ENCODE results near the gene SQSTM1.
"Not testable (repeated sequence)": the region's sequence is repeated elsewhere in the genome, so short reads cannot be mapped to it uniquely, and the experiment has no call there.

The SQSTM1 gene
- total RNA-seq = 417 reads per million, percentile 97 among the genes with 10 or more reads in this experiment

DNA sequence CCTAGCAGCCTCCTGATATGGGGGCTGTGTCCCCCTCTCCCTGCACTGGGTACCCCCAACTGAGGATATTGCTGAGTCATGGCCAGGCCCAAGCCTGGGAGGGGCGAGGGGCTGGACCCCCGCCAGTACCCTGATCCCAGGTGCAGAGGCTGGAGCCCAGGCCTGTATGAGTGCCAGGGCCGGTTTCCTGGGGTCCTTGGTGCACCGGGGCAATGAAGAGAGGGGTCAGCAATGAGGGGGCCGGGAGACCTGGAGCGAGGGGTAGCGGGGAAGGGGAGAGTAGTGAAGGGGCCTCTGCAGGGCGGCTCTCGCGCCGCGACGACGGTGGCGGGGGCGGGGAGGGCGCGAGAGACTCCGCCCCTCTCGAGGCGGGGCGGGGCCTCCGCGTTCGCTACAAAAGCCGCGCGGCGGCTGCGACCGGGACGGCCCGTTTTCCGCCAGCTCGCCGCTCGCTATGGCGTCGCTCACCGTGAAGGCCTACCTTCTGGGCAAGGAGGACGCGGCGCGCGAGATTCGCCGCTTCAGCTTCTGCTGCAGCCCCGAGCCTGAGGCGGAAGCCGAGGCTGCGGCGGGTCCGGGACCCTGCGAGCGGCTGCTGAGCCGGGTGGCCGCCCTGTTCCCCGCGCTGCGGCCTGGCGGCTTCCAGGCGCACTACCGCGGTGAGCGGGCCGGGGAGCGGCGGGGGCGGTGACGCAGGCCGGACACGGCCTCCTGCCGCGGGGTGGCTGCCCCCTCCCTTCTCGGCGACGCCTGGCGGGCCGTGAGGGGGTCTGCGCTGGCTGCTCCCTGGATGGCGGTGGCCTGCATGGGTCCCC, at the start of gene SQSTM1:
Gene SQSTM1, plus strand, starts transcription at position 423 of the 815 bp plus-strand sequence. Its CDS starts 32 bp downstream, at position 455.
- DNase-seq = peak; percentile 76

GRCh38 chr5:179771311-179771895, 49.3 kb upstream of the SQSTM1 start:
- DNase-seq = no peak

DNA sequence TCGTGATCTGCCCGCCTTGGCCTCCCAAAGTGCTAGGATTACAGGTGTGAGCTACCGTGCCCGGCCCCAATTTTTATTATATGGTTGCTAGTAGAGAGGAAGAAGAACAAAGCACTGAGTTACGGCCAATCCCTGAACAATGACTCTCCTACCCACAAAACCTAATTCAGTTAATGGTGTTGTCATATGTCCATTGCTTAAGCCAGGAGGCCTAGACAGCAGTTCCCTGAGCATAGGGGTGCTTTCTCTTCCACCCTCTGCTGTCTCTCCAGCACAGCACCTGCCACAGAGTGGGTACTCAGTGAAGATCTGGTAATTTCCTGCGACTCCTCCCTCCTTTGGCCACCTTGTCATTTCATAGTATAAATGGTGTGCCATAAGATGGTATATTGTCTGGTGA, 48.4 kb upstream of the SQSTM1 start:
- no peak for DNase-seq

- DNase-seq = no peak
These were observed 47.0 kb upstream of the SQSTM1 start for GRCh38 chr5:179773686-179774040.

DNA sequence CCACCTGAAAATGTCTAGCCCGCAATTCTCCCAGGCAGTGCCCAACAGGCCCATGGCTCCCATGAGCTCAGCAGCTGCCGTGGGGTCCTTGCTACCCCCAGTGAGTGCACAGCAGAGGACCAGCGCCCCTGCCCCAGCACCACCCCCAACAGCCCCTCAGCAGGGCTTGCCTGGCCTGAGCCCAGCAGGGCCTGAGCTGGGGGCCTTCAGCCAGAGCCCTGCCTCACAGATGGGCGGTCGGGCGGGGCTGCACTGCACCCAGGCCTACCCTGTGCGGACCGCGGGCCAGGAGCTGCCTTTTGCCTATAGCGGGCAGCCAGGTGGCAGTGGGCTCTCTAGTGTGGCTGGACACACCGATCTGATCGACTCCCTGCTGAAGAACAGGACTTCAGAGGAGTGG, 46.3 kb upstream of the SQSTM1 start:
- no peak for DNase-seq

DNA sequence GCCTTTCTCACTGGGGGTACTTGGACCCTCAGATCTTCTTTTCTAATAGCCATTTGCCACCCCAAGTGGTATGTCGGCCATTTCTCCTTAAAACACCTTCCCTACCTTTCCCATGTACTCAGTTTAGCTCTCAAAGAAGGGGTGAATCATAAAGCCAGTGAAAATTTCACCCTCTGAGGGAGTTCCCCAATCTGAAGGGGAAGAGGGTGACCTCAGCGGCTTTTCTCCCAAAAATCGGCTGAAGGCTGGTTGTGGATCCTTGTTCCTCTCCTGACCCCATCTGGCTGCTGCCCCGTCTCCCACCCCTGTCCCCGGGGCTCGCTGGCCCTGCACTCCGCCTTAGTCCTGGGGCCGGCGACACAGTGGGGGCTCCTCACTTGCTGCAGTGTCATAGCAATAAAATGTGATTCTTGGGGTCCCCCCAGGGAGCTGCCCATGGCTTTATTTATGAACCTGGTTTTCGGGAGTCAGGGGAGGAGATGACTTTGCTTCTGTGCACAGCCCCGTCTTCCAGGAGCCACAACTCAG, 44.2 kb upstream of the SQSTM1 start:
- DNase-seq = no peak

DNA sequence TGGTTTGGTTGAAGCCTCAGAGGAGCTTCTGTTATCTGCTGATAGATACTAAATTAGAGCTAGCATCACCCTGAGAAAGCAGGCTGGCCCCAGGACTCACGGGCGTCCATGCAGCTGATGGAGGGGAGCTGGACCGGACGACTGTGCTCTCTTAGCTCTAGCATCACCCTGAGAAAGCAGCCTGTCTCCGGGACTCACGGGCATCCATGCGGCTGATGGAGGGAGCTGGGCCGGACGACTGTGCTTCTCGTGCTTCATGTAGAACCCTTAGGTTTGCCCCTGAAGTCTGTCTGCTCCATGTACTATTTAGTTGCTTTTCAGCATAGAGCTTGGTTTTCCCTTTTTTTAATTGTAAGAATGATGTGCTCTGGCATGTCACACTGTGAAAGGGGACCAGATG, 43.2 kb upstream of the SQSTM1 start:
- DNase-seq = no peak

DNA sequence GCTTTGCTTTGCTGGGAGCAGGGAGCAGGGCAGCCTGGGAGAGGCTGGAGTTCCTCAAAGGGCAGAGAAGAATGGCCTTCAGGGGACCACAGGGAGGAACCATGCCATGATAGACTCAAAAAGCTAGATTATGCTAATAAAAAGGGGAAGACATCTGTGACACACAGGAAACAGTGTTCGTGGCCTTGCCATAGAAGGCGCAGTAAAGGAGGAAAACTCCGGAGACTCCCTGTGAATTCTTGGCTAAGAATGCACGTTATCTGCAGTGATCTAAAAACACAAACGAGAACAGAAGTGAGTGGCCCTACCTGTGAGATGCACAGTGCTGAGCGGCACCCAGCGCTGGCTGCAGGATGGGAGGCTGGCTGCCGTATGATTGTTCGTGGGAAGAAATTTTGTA, 42.8 kb upstream of the SQSTM1 start:
- DNase-seq = no peak

DNA sequence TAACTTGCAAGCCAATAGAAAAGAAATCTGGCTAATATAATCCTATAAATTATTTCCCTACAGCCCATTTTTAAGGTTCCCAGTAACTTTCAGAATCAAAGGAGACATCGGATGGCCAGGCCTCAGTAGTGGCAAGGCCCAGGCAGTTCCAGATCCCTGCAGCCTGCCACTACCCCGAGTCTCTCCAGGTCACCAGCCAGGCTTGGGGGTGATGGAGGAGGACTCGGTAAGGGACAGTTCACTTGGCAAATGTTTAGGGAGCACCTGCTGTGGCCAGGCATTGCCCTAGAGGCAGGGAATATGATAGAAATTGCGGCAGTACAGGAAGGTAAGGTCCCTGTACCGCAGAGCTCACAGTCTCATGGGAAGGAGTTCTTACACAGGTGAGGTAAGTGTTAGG, 42.1 kb upstream of the SQSTM1 start:
- DNase-seq = no peak

- no peak for DNase-seq
These were observed 40.9 kb upstream of the SQSTM1 start for GRCh38 chr5:179779826-179780225.

GRCh38 chr5:179780362-179780761, 40.3 kb upstream of the SQSTM1 start:
- DNase-seq = no peak

- no peak for DNase-seq
These were observed 38.9 kb upstream of the SQSTM1 start for GRCh38 chr5:179781846-179782245.

GRCh38 chr5:179783128-179783527, 37.6 kb upstream of the SQSTM1 start:
- DNase-seq = no peak

DNA sequence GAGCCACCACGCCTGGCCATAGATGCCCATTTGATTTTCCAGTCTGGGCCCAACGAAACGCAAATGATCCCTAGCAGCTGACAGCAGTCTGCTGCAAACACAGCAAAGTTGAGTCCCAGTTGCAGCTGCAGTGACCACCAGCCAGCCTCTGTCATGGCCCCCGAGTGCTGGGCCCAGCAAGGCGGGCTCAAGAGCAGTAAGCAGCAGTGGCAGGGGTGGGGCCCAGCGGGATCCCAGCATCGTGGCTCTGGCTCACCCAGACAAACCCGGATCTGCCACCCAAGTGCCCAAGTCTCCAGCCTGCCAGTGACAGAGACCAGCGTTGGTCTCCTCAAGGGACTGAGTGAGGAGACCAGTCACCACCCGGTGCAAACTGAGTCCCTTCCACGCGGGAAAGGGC, 33.8 kb upstream of the SQSTM1 start:
- no peak for DNase-seq

GRCh38 chr5:179788193-179788854, 32.4 kb upstream of the SQSTM1 start:
- DNase-seq = no peak

DNA sequence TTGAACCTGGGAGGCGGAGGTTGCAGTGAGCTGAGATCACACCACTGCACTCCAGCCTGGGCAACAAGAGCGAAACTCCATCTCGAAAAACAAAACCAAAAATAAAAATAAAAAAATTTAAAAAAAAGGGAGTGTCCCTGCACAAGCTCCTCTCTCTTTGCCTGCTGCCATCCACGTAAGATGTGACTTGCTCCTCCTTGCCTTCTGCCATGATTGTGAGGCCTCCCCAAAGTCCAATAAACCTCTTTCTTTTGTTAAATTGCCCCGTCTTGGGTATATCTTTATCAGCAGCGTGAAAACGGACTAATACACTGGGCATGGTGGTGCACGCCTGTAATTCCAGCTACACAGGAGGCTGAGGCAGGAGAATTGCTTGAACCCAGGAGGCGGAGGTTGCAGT, 31.4 kb upstream of the SQSTM1 start:
- DNase-seq = not testable (repeated sequence)

GRCh38 chr5:179791881-179792611, 28.7 kb upstream of the SQSTM1 start:
- no peak for DNase-seq

DNA sequence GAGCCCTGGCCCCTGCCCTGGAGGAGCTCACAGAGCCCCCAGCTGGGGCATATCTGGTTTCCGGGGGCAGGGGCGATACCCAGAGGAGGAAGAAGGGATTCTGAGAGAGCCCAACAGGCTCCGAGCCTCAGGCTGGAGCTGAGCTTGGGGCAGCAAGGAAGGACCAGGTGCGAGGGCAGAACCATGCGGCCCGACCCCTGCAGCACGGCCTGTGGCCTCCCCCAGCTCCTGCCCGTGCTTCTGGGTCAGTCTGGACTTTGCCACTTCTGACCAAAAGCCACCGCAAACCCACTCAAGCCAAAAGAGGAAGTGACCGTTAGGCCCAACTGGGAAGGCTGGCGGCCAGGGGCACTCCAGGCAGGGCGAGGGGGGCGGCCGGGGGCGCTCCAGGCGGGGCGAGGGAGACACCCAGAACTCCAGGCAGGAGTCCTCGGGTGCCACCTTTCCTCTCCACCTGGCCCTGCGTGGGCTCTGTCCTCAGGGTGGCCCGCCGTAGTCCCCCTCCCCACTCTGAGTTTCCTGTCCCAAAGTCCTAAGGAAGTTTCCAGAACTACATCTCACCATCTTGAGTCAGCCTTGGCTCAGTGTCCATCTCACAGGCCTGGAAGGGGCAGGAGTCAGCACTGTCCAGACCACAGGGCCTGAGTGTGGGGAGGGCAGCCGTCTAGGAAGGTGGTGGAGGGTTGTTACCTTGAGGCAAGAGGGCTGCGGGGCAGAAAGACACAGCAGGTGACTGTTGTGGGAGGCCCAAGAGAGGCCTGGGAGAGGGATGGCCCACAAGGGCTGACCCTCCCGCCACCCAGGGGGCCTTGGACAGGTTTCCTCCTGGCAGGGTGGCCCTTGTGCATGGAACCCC, 27.9 kb upstream of the SQSTM1 start:
- DNase-seq = no peak

DNA sequence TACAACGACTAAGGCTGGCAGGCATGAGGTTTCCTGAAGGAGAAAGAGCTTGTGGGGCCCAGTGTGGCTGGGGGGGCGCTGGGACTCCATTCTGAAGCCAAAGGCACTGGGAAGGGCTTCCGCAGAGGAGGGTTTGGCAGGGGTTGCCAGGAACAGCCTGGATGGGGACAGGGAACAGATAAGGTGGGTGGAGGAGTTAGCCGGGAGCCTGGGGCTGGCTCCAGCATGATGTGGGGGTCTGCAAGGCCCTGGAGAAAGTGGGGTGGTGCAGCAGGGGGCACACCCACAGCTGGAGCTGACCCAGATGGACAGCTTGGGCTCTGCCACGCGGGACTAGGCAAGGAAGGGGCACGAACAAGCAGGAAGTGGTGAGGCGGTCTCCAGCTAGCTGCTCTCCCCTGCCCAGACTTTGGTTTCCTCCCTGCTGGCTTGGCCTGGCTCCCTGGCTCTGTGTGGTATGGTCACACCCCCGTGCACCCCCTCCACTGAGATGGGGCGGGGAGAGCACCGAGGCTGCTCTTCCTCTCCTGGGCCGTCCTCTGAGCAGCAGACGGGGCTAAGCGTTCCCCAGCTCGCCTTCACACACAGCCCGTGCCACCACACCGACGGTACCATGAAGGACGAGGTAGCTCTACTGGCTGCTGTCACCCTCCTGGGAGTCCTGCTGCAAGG, 27.1 kb upstream of the SQSTM1 start, which contains the start of gene LTC4S:
Gene LTC4S, plus strand, starts transcription at position 519 of the 672 bp plus-strand sequence. Its CDS starts 95 bp downstream, at position 614.
- DNase-seq = peak; percentile 35

DNA sequence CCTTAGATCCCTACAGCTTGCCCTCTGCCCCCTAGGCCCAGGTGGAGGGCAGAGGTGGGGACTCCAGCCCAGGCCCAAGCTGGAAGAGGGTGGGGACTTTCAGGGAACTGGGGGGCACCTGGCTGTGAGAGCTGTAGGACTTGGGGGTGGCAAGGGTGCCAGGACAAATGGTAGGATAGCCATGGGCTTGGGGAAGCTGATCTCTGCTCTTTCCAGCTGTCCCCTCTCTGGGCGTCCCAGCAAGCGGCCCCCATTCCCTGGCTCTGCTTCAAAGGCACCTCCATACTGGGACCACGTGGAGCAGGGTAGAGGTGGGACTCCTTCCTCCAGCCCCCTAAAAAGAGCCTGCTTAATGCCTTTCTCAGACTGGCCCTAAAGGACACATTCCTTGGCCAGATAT, 26.5 kb upstream of the SQSTM1 start:
- DNase-seq = no peak

GRCh38 chr5:179794575-179794974, 26.1 kb upstream of the SQSTM1 start:
- no peak for DNase-seq
